HG03439 (cell line): ENCODE data around the gene MIPOL1.
"Not testable (repeated sequence)": the region's sequence is repeated elsewhere in the genome, so short reads cannot be mapped to it uniquely, and the experiment has no call there.

Experiments
- ATAC-seq: cut with Tn5 transposase; IDR thresholded peaks from one replicate; pipeline ENCODE4 v1.9.1; 2021; ENCODE audit warnings: mild to moderate bottlenecking, moderate library complexity; ENCODE audit not compliant: unreplicated experiment

The MIPOL1 gene

DNA sequence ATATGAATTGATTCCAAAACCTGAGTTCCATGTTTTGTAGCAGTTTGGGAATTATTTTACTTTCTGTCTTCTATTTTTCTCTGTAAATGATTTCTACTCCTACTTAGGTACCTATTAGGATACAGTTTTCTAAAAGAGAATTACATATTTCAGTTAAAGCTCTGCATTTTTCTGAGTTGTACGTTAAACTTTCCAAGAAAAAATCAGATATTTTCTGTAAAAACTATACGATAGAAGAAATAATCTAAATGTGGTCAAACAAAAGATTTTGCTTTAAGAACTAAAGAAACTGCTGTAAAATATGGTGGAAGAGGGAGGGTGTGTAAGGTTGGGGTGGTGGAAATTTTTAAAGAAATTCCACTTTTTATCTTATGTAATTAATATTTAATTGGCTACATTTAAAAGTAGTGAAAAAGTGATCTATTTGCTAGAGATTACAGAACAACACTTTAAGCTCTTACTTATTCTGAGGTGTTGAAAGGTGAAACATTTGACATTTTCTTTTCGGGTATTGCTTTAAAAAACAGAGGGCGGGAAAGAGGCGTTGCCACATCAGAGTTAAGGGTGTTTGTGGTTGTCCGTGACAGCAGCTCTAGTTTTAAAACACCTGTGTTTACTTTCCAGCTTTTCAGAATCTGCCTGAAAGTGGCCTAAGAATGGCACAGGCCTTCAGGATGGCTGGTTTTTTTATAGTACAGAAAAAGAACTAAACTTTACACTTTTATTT, 187.3 kb downstream of the MIPOL1 start:
- no peak for ATAC-seq

DNA sequence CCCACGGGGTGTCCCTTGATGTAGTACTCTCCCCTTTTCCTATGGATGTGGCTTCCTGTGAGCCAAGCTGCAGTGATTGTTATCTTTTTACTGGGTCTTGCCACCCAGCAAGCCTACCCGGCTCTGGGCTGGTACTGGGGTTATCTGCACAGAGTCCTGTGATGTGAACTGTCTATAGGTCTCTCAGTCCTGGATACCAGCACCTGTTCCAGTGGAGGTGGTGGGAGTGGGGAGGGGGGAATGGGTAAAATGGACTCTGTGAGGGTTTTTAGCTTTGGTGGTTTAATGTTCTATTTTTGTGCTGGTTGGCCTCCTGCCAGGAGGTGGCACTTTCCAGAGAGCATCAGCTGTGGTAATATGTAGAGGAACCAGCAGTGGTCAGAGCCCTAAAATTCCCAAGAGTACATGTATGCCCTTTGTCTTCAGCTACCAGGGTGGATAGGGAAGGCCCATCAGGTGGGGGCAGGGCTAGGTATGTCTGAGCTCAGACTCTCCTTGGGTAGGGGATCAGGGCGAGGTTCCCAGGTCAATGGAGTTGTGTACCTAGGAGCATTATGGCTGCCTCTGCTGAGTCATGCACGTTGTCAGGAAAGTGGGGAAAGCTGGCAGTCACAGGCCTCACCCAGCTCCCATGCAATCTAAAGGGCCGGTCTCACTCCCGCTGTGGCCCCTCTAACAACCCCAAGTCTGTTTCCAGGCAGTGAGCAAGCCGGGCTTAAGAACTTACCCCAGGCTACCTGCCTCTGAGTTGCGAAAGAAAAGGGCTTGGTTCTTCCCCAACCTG, 199.6 kb downstream of the MIPOL1 start:
- not testable (repeated sequence) for ATAC-seq

DNA sequence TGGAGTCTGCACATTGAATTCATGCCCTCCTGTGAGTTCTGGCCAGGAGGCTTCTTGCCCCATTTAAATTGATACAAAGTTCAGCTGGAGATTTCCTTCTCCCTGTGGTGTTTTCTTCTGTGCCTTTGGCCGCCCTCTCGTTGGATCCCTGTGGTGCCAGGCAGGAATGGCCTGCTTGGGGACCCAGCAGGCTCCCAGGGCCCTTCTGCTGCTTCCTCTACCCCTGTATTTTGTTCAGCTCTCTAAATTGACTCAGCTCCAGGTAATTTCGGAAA, 200.1 kb downstream of the MIPOL1 start:
- no peak for ATAC-seq

GRCh38 chr14:37399517-37399916, 201.8 kb downstream of the MIPOL1 start:
- no peak for ATAC-seq

- ATAC-seq, result no peak
These were observed 203.4 kb downstream of the MIPOL1 start for GRCh38 chr14:37401093-37401492.

GRCh38 chr14:37403626-37404025, 205.9 kb downstream of the MIPOL1 start:
- ATAC-seq, result no peak

DNA sequence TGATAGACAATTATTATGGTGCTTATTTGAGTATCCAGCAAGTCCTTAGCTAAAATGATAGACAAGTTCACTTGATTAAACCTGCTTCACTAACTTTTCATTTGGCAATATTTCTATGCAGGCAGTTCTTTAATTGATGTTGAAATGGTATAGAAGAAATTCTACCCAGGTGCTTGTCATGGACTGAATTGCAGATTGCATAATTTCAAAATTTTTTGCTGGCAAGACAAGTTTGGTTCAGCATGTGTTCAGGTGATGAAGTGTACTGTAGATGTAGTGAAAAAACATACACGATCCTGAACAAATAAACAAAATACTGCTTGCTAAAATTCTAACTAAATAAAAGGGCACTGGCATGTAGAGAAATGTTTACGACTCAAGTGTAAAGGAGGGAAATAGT, 208.4 kb downstream of the MIPOL1 start:
- ATAC-seq, result no peak

GRCh38 chr14:37411079-37411735, 213.5 kb downstream of the MIPOL1 start:
- ATAC-seq, result no peak

GRCh38 chr14:37413050-37413449, 215.3 kb downstream of the MIPOL1 start:
- no peak for ATAC-seq

DNA sequence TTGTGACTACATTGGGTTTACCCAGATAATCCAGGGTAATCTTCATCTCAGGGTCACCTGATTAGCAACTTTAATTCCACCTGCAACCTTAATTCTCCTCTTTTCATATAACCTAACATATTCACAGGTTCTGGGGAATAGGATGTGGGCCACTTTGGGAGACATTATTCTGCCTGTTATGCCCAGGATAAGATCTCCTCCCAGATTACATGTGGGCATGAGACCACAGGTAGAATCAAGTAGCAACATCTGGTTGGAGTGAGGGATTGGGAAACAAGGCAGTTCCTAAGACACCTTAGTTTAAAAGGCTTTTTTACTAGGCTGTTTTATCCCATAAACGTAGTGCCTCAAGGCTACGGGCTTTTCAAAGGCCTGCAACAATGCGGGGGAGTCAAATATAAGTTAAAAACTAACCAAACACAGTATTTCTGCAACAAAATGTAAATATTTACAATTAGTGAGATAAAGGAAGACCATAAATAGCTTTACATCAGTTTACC, 215.8 kb downstream of the MIPOL1 start:
- ATAC-seq, result no peak

DNA sequence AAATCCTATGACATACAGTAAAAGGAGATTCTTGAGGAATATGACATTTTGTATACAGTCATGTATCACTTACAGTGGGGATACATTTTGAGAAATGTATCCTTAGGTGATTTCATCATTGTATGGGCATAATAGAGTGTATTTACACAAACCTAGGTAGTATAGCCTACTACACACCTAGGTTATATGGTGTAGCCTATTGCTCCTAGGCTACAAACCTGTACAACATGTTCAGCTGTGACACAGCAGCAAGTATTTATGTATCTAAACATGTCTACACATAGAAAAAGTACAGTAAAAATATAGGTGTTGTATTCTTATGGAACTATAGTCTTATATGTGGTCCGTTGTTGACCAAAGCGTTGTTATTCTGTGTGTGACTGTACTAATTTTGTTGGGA, 218.5 kb downstream of the MIPOL1 start:
- no peak for ATAC-seq

GRCh38 chr14:37417151-37417550, 219.4 kb downstream of the MIPOL1 start:
- ATAC-seq, result no peak

DNA sequence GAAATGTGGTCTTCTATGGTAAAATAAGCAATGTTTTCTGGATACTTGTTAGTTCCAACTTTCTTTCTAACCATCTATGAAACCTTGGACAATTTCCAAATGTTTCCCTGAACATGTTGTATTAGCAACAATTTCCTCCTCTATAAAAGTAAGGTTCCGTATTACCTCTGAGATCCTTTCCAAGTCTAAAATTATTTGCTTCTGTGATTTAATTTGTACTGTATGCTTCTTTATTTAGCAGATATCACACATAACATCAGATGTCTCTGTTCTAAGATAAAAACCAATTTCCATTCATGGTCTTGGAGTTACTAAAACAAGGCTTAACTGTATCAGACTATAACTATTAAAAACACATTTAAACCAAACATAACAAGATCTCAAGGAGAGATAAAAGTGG, 220.1 kb downstream of the MIPOL1 start:
- no peak for ATAC-seq

DNA sequence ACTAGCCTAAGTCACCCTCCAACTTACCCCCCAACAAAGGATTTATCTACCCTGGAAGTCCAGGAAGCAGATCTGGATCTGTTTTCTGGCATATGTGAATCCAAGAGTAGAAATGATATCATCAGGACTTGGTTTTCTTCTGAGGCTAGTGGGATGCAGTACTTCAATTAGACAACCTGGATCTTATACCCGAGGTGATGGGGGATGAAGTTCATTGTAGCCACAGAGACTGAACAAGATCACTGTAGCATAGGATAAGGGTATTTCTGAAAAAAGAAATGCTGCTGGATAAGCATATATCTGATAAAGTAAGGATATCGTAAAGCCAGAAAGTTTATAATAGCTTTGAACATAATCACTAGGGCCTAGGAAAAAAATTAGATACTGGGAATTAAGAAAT, 222.9 kb downstream of the MIPOL1 start:
- no peak for ATAC-seq

DNA sequence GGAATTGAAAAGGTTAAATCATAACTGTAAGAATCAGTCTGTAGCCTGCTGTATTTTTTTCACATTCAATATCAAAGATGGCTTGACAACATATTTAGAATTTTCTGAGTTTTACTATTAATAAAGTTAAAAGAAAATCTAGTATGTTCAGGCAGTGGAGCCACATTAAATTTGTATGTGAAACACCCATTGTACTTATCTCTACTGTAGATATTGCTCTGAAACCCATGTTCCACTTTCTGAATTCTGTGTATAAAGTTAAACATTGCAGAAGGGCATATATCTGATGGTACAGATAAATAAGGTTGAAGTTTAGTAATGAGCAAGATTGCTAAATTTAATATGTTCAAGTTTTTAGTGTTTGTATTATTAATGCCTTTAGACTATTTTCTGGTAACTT, 224.6 kb downstream of the MIPOL1 start:
- ATAC-seq, result no peak

GRCh38 chr14:37422748-37423147, 225.0 kb downstream of the MIPOL1 start:
- ATAC-seq, result no peak

DNA sequence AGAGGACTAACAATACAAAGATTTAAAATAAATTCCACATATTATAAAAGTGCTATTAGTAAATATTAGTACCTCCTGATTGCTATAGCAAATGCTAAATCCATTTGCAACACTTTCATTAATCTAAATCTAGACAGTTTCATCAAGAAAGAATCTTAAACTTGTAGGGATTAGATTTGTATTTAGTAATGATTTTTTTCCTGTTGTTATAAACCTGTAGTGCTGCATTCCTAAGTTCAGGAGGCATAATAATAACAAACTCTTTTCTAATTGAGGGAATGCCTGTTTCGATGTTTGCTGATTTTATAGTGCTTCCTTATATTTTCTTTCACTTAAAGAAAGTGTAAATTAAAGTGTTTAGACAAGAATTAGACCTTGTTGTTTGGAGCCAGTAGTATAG, 231.2 kb downstream of the MIPOL1 start:
- ATAC-seq, result no peak

GRCh38 chr14:37429618-37430017, 231.9 kb downstream of the MIPOL1 start:
- ATAC-seq, result no peak

GRCh38 chr14:37434867-37435266, 237.1 kb downstream of the MIPOL1 start:
- no peak for ATAC-seq

DNA sequence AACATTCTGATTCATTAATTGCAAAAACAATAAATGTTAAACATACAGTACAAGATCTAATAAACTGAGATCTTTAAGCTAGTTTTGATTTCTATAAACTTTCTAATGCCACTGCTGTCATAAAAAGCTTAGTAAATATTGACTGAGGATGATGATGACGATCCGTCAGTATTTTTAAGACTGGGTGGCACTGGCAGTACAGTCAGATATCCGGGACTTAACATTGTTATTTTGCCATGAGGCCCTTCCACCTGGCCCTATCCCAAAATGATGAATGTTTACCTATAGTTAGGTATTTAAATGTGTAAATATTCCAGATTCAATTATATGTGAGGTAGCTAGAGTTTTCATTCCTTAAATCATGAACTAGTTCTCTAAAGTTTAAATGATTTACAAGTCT, 238.8 kb downstream of the MIPOL1 start:
- ATAC-seq, result no peak

DNA sequence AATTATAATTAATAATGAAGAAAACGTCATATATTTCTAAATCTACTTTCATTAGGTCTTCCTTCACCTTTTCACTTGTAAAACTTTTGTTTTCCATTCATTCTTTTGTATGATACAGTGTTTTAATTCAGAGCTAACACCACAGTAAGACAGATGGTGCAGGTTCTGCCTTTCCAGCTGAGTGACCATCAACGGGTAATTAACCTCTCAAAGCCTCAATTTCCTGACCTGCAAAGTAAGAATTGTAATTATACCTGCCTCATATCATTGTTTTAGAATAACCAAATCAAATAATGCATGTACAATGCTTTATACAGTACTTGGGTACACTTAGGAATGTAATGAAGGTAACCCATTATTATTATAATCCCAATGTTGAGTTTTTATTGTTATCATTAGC, 239.8 kb downstream of the MIPOL1 start:
- ATAC-seq, result no peak

DNA sequence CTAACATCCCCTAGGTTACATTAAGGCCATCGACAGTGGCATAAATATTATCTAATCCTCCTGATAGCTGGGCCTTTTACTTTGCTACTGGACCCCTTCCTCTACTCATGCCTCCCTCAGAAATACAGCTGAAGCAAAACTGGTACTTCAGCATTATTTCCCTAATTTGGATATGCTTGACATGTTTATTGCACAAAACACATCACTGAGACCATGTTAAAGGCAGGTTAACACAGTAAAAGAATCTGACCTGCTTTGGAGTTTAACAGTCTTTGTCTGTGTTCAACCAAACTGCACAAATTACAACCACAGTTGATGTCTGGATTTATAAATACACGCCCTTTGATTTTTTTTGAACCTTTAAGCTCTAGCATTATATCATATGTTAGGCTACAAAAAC, 240.7 kb downstream of the MIPOL1 start:
- ATAC-seq, result no peak
